Common myeloid progenitor, CD34-positive (primary cell): Measurements from ENCODE around the gene STRIP2.

ENCODE experiments used
- CTCF ChIA-PET: fragments of 350-600 bp; sonication (Branson Sonifier 250); formaldehyde crosslinking; loops from one replicate; lab custom pipeline; 2021; ENCODE audit warnings: antibody characterized with exemption; lab: Charles Lee
- POLR2A ChIA-PET: fragments of 350-600 bp; sonication (Branson Sonifier 250); formaldehyde crosslinking; loops from one replicate; lab custom pipeline; 2021; ENCODE audit warnings: antibody characterized with exemption; lab: Charles Lee
- DNase-seq, 3 donors: peaks; one replicate each; pipeline versions ENCODE4 v3.0.0 to v3.0.0-alpha.2; 2013
- H3K27ac ChIP-seq, 2 experiments: 1 replicate in 1 of 2; 2 replicates in 1 of 2; pipeline ENCODE4 v1.7.0; 2013; ENCODE audit warnings: inconsistent platforms in 2 of 2, low read length in 2 of 2, mild to moderate bottlenecking in 2 of 2, low read depth in 1 of 2, moderate library complexity in 1 of 2; ENCODE audit not compliant: severe bottlenecking in 2 of 2, insufficient read depth in 1 of 2, poor library complexity in 1 of 2
- H3K27me3 ChIP-seq, 5 experiments: replicated peaks in 2 of 5; 1 replicate in 3 of 5; 2 replicates in 2 of 5; pipeline versions ENCODE4 v1.6.1 to v1.7.0; 2013; ENCODE audit warnings: low read length in 4 of 5, mild to moderate bottlenecking in 2 of 5, moderate library complexity in 2 of 5, inconsistent platforms in 1 of 5; ENCODE audit not compliant: insufficient read depth in 5 of 5, control insufficient read depth in 4 of 5
- H3K36me3 ChIP-seq, 4 experiments: 1 replicate in 2 of 4; 2 replicates in 2 of 4; pipeline versions ENCODE4 v1.6.1 to v1.7.0; 2013; ENCODE audit warnings: low read length in 3 of 4, control low read depth in 1 of 4, mild to moderate bottlenecking in 1 of 4; ENCODE audit not compliant: control insufficient read depth in 4 of 4, insufficient read depth in 4 of 4
- H3K4me1 ChIP-seq, 4 experiments: 1 replicate in 3 of 4; 2 replicates in 1 of 4; pipeline versions ENCODE4 v1.6.1 to v1.7.1; 2013; ENCODE audit warnings: low read length in 3 of 4, mild to moderate bottlenecking in 3 of 4, control low read depth in 1 of 4, inconsistent platforms in 1 of 4, moderate library complexity in 1 of 4; ENCODE audit not compliant: control insufficient read depth in 4 of 4, insufficient read depth in 4 of 4; ENCODE audit errors: control extremely low read depth in 1 of 4
- H3K4me3 ChIP-seq, 7 experiments: 1 replicate in 4 of 7; 2 replicates in 3 of 7; pipeline versions ENCODE4 v1.5.1 to v1.7.0; 2013; ENCODE audit warnings: mild to moderate bottlenecking in 7 of 7, low read length in 6 of 7, moderate library complexity in 6 of 7, inconsistent platforms in 2 of 7, low read depth in 2 of 7, control low read depth in 1 of 7; ENCODE audit not compliant: insufficient read depth in 4 of 7, control insufficient read depth in 1 of 7; ENCODE audit errors: extremely low read depth in 1 of 7
- H3K9me3 ChIP-seq, 5 experiments: 1 replicate in 4 of 5; 2 replicates in 1 of 5; pipeline versions ENCODE4 v1.6.1 to v1.7.1; 2013; ENCODE audit warnings: low read length in 4 of 5, mild to moderate bottlenecking in 2 of 5, inconsistent platforms in 1 of 5, low read depth in 1 of 5, moderate library complexity in 1 of 5; ENCODE audit not compliant: control insufficient read depth in 4 of 5, insufficient read depth in 2 of 5; ENCODE audit errors: control extremely low read depth in 1 of 5
- WGBS: methylation state at CpG from one replicate; pipeline ENCODE4 v1.1.5; 2013; ENCODE audit not compliant: insufficient coverage; 5-methylcytosine and 5-hydroxymethylcytosine counted together

Gene STRIP2

GRCh38 chr7:129512192-129512591 lies 78.0 kb downstream of the STRIP2 start:
- CTCF ChIA-PET, result no interaction called here
- no peaks in the 10 kb centered on the region for H3K36me3 ChIP-seq
- no peaks in the 10 kb centered on the region for H3K4me1 ChIP-seq
- H3K27me3 ChIP-seq, result peaks cover 0 to 2% (median 0%) of the 10 kb centered on the region in 5 experiments
- no peak for DNase-seq
- no peaks in the 10 kb centered on the region for H3K9me3 ChIP-seq
- no peak overlapping the region for H3K27ac ChIP-seq
- POLR2A ChIA-PET, result interaction anchor here (0.6 kb wide), 1 partner anchor 13 kb away, joined by 3 read pairs; no protein-coding TSS in a partner anchor
- H3K4me3 ChIP-seq, result no peak overlapping the region
- 70% methylated on average over 2 of the region's 8 CpGs for WGBS

GRCh38 chr7:129513546-129513945 lies 79.3 kb downstream of the STRIP2 start:
- 96% methylated on average over 9 of the region's 10 CpGs for WGBS
- Histone ChIP-seq H3K27ac (no peak overlapping the region), H3K9me3 (no peaks in the 10 kb centered on the region), H3K4me1 (no peaks in the 10 kb centered on the region), H3K36me3 (no peaks in the 10 kb centered on the region), H3K4me3 (no peak overlapping the region), H3K27me3 (peaks cover 0 to 2% (median 0%) of the 10 kb centered on the region in 5 experiments)
- DNase-seq, result no peak
- ChIA-PET POLR2A (no interaction called here), CTCF (no interaction called here)

DNA sequence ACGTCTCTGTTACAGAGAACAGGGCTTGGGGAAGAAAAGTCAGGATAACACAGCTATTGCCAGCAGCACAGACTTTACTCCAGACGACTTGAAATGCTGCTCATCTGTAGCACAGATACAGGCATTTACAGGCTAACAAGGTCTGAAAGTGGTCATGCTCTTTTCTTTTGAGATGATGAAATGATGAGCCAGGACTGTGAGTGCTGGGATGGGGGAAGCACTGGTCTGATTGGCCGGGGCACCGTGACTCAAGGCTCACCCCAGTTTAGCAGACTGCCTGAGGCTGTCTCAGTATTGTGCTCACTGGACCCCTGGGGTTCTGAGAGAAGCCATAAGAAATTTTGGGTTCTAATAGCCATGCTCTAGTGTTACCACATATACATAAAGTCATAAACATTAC lies 80.5 kb downstream of the STRIP2 start:
- Histone ChIP-seq H3K36me3 (no peaks in the 10 kb centered on the region), H3K4me1 (no peaks in the 10 kb centered on the region), H3K4me3 (no peak overlapping the region), H3K27ac (no peak overlapping the region), H3K9me3 (no peaks in the 10 kb centered on the region), H3K27me3 (peaks cover 0 to 3% (median 0%) of the 10 kb centered on the region in 5 experiments)
- no peak for DNase-seq
- 100% methylated on average over 3 of the region's 4 CpGs for WGBS
- ChIA-PET POLR2A (no interaction called here), CTCF (interaction anchor here (0.6 kb wide), 1 partner anchor 617 kb away, joined by 3 read pairs; no protein-coding TSS in a partner anchor)

DNA sequence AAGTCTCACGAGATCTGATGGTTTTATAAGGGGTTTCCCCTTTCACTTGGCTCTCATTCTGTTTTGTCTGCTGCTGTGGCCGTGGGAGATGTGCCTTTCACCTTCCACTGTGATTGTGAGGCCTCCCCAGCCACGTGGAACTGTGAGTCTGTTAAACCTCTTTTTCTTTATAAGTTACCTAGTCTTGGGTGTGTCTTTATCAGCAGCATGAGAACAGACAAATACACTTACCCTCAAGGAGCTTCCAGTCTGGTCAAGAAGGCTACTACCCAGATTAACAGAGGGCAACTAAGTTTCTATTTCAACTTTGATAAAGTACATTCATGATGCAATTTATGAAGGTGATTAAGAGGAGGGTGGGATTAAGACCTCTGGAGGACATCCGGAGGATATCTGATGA lies 81.1 kb downstream of the STRIP2 start:
- Histone ChIP-seq H3K4me3 (no peak overlapping the region), H3K27me3 (peaks cover 0 to 4% (median 0%) of the 10 kb centered on the region in 5 experiments), H3K9me3 (no peaks in the 10 kb centered on the region), H3K27ac (no peak overlapping the region), H3K4me1 (no peaks in the 10 kb centered on the region), H3K36me3 (no peaks in the 10 kb centered on the region)
- CTCF ChIA-PET, result interaction anchor here (0.6 to 1.4 kb wide), 2 partner anchors 9 to 44 kb away, joined by 3 read pairs; no protein-coding TSS in a partner anchor
- POLR2A ChIA-PET, result no interaction called here
- DNase-seq, result no peak
- WGBS, result 86% methylated on average over 1 of the region's 4 CpGs

DNA sequence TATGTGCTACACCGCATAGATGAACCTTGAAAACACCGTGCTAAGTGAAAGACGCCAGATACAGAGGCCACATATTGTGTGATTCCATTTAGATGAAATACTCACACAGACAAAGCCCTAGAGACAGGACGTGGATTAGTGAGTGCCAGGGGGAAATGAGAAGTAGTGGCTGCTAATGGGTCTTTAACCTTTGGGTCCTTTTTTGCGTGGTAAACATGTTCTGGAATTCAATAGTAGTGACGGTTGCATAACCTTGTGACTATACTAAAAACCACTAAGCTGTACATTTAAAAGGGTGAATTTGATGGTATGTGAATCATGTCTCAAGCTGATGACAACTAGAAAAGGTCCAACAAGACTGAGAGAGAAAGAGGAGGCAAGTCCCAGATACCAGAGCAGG lies 83.7 kb downstream of the STRIP2 start:
- no CpG with 5 or more reads among the region's 6 CpGs for WGBS
- Histone ChIP-seq H3K9me3 (no peaks in the 10 kb centered on the region), H3K4me3 (no peak overlapping the region), H3K27me3 (peaks cover 0 to 14% (median 7%) of the 10 kb centered on the region in 5 experiments), H3K4me1 (no peaks in the 10 kb centered on the region), H3K27ac (no peak overlapping the region), H3K36me3 (no peaks in the 10 kb centered on the region)
- ChIA-PET CTCF (no interaction called here), POLR2A (interaction anchor here (0.6 kb wide), 1 partner anchor 655 kb away, joined by 4 read pairs; no protein-coding TSS in a partner anchor)
- no peak for DNase-seq

GRCh38 chr7:129519464-129519863 lies 85.2 kb downstream of the STRIP2 start:
- no peak overlapping the region for H3K4me3 ChIP-seq
- DNase-seq, result no peak
- POLR2A ChIA-PET, result no interaction called here
- H3K4me1 ChIP-seq, result no peaks in the 10 kb centered on the region
- H3K27me3 ChIP-seq, result peaks cover 0 to 17% (median 9%) of the 10 kb centered on the region in 5 experiments
- H3K9me3 ChIP-seq, result no peaks in the 10 kb centered on the region
- CTCF ChIA-PET, result no interaction called here
- WGBS, result 66% methylated on average over 4 of the region's 5 CpGs
- no peak overlapping the region for H3K27ac ChIP-seq
- no peaks in the 10 kb centered on the region for H3K36me3 ChIP-seq

GRCh38 chr7:129522088-129522970 lies 88.1 kb downstream of the STRIP2 start:
- Histone ChIP-seq H3K27ac (no peak overlapping the region), H3K4me3 (no peak overlapping the region), H3K4me1 (no peaks in the 10 kb centered on the region), H3K27me3 (peaks cover 0 to 17% (median 9%) of the 10 kb centered on the region in 5 experiments), H3K36me3 (no peaks in the 10 kb centered on the region), H3K9me3 (no peaks in the 10 kb centered on the region)
- ChIA-PET CTCF (interaction anchor here (1.0 kb wide), 1 partner anchor 154 kb away, joined by 3 read pairs; no protein-coding TSS in a partner anchor), POLR2A (no interaction called here)
- DNase-seq, result peak in 1 of 3 donors; percentile 21
- 62% methylated on average over 30 of the region's 30 CpGs for WGBS
